Esophagus muscularis mucosa (tissue), 3 donors: ENCODE results near the gene ERCC3.

Experiments
- POLR2A ChIP-seq: fragments of 450-650 bp; IDR thresholded peaks from one replicate; pipeline ENCODE4 v1.6.1; 2017; ENCODE audit warnings: antibody characterized with exemption, moderate library complexity, mild to moderate bottlenecking, low read depth
- TF ChIP-seq, protein P1 (sequence below), 3 experiments: fragments of 200-600 bp in 2 of 3; fragments of 450-650 bp in 1 of 3; sonication (generic) in 2 of 3; IDR thresholded peaks; one replicate each; pipeline ENCODE4 v1.5.1; 2017 to 2019; ENCODE audit warnings: antibody characterized with exemption in 3 of 3, mild to moderate bottlenecking in 2 of 3, moderate library complexity in 1 of 3

DNA sequence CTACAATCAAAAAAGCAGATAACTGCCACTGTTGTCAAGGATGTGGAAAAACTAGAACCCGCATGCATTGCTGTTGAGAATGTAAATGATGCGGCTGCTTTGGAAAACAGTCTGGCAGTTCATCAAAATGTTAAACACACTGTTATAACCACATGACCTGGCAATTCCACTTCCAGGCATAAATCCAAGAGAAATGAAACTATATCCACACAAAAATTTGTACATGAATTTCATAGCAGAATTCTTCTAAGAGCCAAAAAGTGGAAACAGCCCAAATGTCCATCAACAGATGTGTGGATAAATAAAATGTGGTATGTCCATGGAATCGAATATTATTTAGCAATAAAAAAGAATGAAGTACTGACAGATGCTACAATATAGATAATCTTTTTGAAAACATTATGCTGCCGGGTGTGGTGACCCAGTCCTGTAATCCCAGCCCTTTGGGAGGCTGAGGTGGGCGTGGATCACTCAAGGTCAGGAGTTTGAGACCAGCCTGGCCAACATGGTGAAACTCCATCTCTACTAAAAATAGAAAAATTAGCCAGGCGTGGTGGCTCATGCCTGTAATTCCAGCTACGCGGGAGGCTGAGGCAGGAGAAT lies 32.0 kb downstream of the ERCC3 start:
- no peak for TF ChIP-seq POLR2A
- TF ChIP-seq, protein P1, sequence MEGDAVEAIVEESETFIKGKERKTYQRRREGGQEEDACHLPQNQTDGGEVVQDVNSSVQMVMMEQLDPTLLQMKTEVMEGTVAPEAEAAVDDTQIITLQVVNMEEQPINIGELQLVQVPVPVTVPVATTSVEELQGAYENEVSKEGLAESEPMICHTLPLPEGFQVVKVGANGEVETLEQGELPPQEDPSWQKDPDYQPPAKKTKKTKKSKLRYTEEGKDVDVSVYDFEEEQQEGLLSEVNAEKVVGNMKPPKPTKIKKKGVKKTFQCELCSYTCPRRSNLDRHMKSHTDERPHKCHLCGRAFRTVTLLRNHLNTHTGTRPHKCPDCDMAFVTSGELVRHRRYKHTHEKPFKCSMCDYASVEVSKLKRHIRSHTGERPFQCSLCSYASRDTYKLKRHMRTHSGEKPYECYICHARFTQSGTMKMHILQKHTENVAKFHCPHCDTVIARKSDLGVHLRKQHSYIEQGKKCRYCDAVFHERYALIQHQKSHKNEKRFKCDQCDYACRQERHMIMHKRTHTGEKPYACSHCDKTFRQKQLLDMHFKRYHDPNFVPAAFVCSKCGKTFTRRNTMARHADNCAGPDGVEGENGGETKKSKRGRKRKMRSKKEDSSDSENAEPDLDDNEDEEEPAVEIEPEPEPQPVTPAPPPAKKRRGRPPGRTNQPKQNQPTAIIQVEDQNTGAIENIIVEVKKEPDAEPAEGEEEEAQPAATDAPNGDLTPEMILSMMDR (IDR thresholded peaks at IDR 0.05) = no peak
